HCT116 (cell line): Measurements from ENCODE around the gene KMT2D. TPM values are rescaled to one million over a fixed set of nuclear protein-coding genes. Genes with fewer than 3 reads are reported as not detected.

Source experiments
- ATAC-seq: fragments of 200-7000 bp; cut with Tn5 transposase; 2 replicates; pipeline ENCODE4 v1.9.1; 2020; ENCODE audit warnings: mild to moderate bottlenecking, moderate library complexity
- BruUV-seq: library from RNA; stranded (reverse); fragments of 400-500 nt; replicated peaks from 2 replicates; lab custom pipeline; 2021; lab: Mats Ljungman, UMichigan
- CTCF ChIA-PET: fragments of 300-600 bp; sonication (Branson Sonifier 250); formaldehyde crosslinking; loops from one replicate; lab custom pipeline; 2021; ENCODE audit warnings: antibody characterized with exemption; lab: Charles Lee
- POLR2A ChIA-PET: fragments of 300-600, 350-600 bp; sonication (Branson Sonifier 250); formaldehyde crosslinking; loops from one replicate; lab custom pipeline; 2021; ENCODE audit warnings: antibody characterized with exemption; lab: Charles Lee
- RAD21 ChIA-PET, 2 experiments: fragments of 300-600 bp; sonication (Branson Sonifier 250); formaldehyde crosslinking; loops; one replicate each; lab custom pipeline; 2023; ENCODE audit warnings: low total read pairs in 2 of 2; ENCODE audit not compliant: uncharacterized antibody in 2 of 2, unreplicated experiment in 2 of 2, low non-redundant PET in 1 of 2; lab: Charles Lee
- DNase-seq: peaks from one replicate; pipeline ENCODE4 v3.0.0-alpha.2; 2010; ENCODE audit warnings: low read depth, low spot score
- H2AFZ ChIP-seq: fragments of 200-600 bp; shearing (Covaris generic), sonication (generic); 2 replicates; pipeline ENCODE4 v1.6.1; 2017; ENCODE audit warnings: low read depth, mixed run types, mixed read lengths, antibody characterized with exemption, low read length; ENCODE audit not compliant: poor library complexity, severe bottlenecking
- H3K27ac ChIP-seq: 2 replicates; pipeline ENCODE4 v1.5.1; 2012; ENCODE audit warnings: low read depth, low read length
- H3K27me3 ChIP-seq: fragments of 200-600 bp; sonication (generic); 2 replicates; pipeline ENCODE4 v1.6.1; 2016; ENCODE audit warnings: mixed run types, low read length, mixed read lengths; ENCODE audit not compliant: insufficient read depth
- H3K36me3 ChIP-seq, 2 experiments: fragments of 200-500 bp in 1 of 2; fragments of 200-600 bp in 1 of 2; sonication (Bioruptor generic) in 1 of 2; sonication (generic) in 1 of 2; 2 replicates each; pipeline versions ENCODE4 v1.5.1 to v1.6.1; 2014 to 2016; ENCODE audit warnings: low read length in 2 of 2, inconsistent platforms in 1 of 2, mixed read lengths in 1 of 2, mixed run types in 1 of 2; ENCODE audit not compliant: insufficient read depth in 2 of 2, control insufficient read depth in 1 of 2
- H3K4me1 ChIP-seq, 2 experiments: fragments of 200-600 bp in 1 of 2; sonication (generic) in 1 of 2; 2 replicates each; pipeline versions ENCODE4 v1.5.1 to v1.6.1; 2012 to 2017; ENCODE audit warnings: low read length in 2 of 2, inconsistent platforms in 1 of 2, mild to moderate bottlenecking in 1 of 2, mixed read lengths in 1 of 2, mixed run types in 1 of 2, moderate library complexity in 1 of 2; ENCODE audit not compliant: insufficient read depth in 2 of 2, control insufficient read depth in 1 of 2
- H3K4me2 ChIP-seq: fragments of 200-600 bp; sonication (generic); 2 replicates; pipeline ENCODE4 v1.6.1; 2017; ENCODE audit warnings: mixed run types, low read length, mixed read lengths
- H3K4me3 ChIP-seq, 2 experiments: fragments of 200-600 bp in 1 of 2; sonication (generic) in 1 of 2; replicated peaks in 1 of 2; 2 replicates each; pipeline ENCODE4 v1.5.1; 2011 to 2016; ENCODE audit warnings: low read length in 2 of 2, control low read depth in 1 of 2, low read depth in 1 of 2, mild to moderate bottlenecking in 1 of 2, mixed read lengths in 1 of 2, mixed run types in 1 of 2
- H3K79me2 ChIP-seq: fragments of 200-600 bp; sonication (generic); 2 replicates; pipeline ENCODE4 v1.6.1; 2017; ENCODE audit warnings: mild to moderate bottlenecking, mixed run types, low read length, moderate library complexity, mixed read lengths; ENCODE audit not compliant: insufficient read depth
- H3K9ac ChIP-seq: fragments of 200-600 bp; sonication (generic); 2 replicates; pipeline ENCODE4 v1.6.1; 2016; ENCODE audit warnings: low read length, mixed read lengths
- H3K9me2 ChIP-seq: fragments of 200-600 bp; sonication (generic), shearing (Covaris generic); 2 replicates; pipeline ENCODE4 v1.6.1; 2017; ENCODE audit warnings: mixed run types, mild to moderate bottlenecking, moderate library complexity; ENCODE audit not compliant: insufficient read depth
- H3K9me3 ChIP-seq, 2 experiments: fragments of 200-500 bp in 1 of 2; fragments of 200-600 bp in 1 of 2; sonication (Bioruptor generic) in 1 of 2; sonication (generic) in 1 of 2; 2 replicates each; pipeline ENCODE4 v1.6.1; 2014 to 2017; ENCODE audit warnings: low read length in 2 of 2, mixed read lengths in 2 of 2, inconsistent platforms in 1 of 2, low read depth in 1 of 2, mild to moderate bottlenecking in 1 of 2, mixed run types in 1 of 2, moderate library complexity in 1 of 2; ENCODE audit not compliant: control insufficient read depth in 1 of 2, insufficient read depth in 1 of 2
- H4K20me1 ChIP-seq: fragments of 200-600 bp; sonication (generic), shearing (Covaris generic); 2 replicates; pipeline ENCODE4 v1.6.1; 2017; ENCODE audit warnings: mixed run types, mild to moderate bottlenecking, moderate library complexity; ENCODE audit not compliant: insufficient read depth
- ATF3 ChIP-seq: IDR thresholded peaks from 2 replicates; pipeline ENCODE4 v1.6.1; 2012
- CBX3 ChIP-seq: IDR thresholded peaks from 2 replicates; pipeline ENCODE4 v1.6.1; 2012; ENCODE audit warnings: low read depth
- EGR1 ChIP-seq: IDR thresholded peaks from 2 replicates; pipeline ENCODE4 v1.6.1; 2012; ENCODE audit warnings: low read depth
- ELF1 ChIP-seq: IDR thresholded peaks from 2 replicates; pipeline ENCODE4 v1.6.1; 2012; ENCODE audit warnings: low read depth, borderline replicate concordance
- EZH2 ChIP-seq: fragments of 200-600 bp; sonication (generic); IDR thresholded peaks from 2 replicates; pipeline ENCODE4 v1.6.1; 2017; ENCODE audit warnings: antibody characterized with exemption, mixed run types
- FOSL1 ChIP-seq: IDR thresholded peaks from 2 replicates; pipeline ENCODE4 v1.6.1; 2012; ENCODE audit warnings: low read depth
- JUND ChIP-seq: IDR thresholded peaks from 2 replicates; pipeline ENCODE4 v1.6.1; 2012
- POLR2A ChIP-seq: IDR thresholded peaks from 2 replicates; pipeline ENCODE4 v1.7.0; 2011; ENCODE audit warnings: borderline replicate concordance; ENCODE audit not compliant: insufficient read depth, insufficient read length; ENCODE audit errors: extremely low read depth
- POLR2AphosphoS5 ChIP-seq: IDR thresholded peaks from 2 replicates; pipeline ENCODE4 v1.6.1; 2011; ENCODE audit warnings: mild to moderate bottlenecking, low read depth, low read length, moderate library complexity
- REST ChIP-seq: IDR thresholded peaks from 2 replicates; pipeline ENCODE4 v1.6.1; 2012; ENCODE audit warnings: low read depth
- SIN3A ChIP-seq: IDR thresholded peaks from 2 replicates; pipeline ENCODE4 v1.6.1; 2012; ENCODE audit warnings: low read depth
- SRF ChIP-seq: IDR thresholded peaks from 2 replicates; pipeline ENCODE4 v1.6.1; 2012; ENCODE audit warnings: low read depth
- YY1 ChIP-seq: IDR thresholded peaks from 2 replicates; pipeline ENCODE4 v1.6.1; 2011; ENCODE audit warnings: low read length, low read depth, moderate library complexity, mild to moderate bottlenecking; ENCODE audit not compliant: insufficient replicate concordance; ENCODE audit errors: extremely low read depth
- ZFX ChIP-seq: fragments of 450-650 bp; IDR thresholded peaks from 2 replicates; pipeline ENCODE4 v1.6.1; 2017
- ZNF274 ChIP-seq: fragments of 200-500 bp; sonication (Bioruptor generic); IDR thresholded peaks from 2 replicates; pipeline ENCODE4 v1.6.1; 2014; ENCODE audit warnings: mild to moderate bottlenecking, low read depth, low read length, inconsistent platforms
- intact Hi-C: fragments of 100-400 bp; cut with micrococcal nuclease; formaldehyde crosslinking; loops from 2 replicates; pipeline ENCODE4 v1.10.0; 2022
- total RNA-seq: library from RNA; stranded (reverse); gene quantifications from one replicate; pipeline ENCODE4 v1.2.1, GENCODE V29; 2021; ENCODE audit not compliant: unreplicated experiment

The KMT2D gene
- total RNA-seq, 1 experiment from 2014 or later: 71.3 TPM

DNA sequence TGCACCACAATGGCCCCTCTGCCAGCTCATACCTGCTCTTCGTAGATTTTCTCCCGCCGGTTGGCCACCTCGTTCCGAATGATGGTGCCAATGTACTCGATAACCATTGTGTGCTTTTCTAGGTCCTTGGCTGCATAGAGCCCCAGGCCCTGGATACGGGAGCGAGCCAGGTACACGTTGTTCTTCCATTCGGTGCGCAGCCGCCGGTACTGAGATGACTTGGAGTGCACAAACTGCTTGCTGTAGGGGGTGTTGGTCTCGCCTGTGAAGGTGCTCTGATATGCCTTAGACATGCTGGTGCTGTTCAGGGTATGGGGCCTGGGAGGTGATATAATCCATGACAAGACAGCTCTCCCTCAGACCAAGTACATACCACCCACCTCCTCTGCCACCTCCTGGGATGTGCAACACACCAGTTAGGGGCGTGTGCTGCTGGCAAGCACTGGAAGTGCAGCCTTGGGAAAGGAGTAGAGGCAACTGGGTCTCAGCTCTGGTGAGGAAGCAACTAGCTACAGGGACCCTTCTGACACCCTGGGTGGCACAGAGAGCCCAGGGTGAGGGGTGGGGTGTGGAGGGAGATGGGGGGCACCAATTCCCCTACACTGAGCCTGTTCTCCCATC lies 37.9 kb downstream of the KMT2D start:
- TF ChIP-seq FOSL1 (no peak), POLR2AphosphoS5 (no peak), EGR1 (no peak), ZNF274 (no peak), ZFX (no peak), JUND (no peak), POLR2A (no peak), ELF1 (no peak), ATF3 (no peak), CBX3 (no peak), SIN3A (no peak)
- Histone ChIP-seq H3K9ac (no peak overlapping the region), H3K27me3 (no peaks in the 10 kb centered on the region), H3K79me2 (peaks cover 15% of the 10 kb centered on the region; the same call in 1 of the 2 replicates), H3K9me2 (no peaks in the 10 kb centered on the region), H3K36me3 (peaks cover 32 to 40% of the 10 kb centered on the region in 2 experiments; a peak in 3 of 4 replicates), H3K4me1 (peaks cover 1 to 14% of the 10 kb centered on the region in 2 experiments; a peak in 3 of 4 replicates), H2AFZ (no peak overlapping the region), H3K4me2 (no peak overlapping the region), H3K4me3 (no peak overlapping the region), H3K9me3 (no peaks in the 10 kb centered on the region), H3K27ac (no peak overlapping the region), H4K20me1 (no peaks in the 10 kb centered on the region)
- no TSS peak for BruUV-seq
- DNase-seq: no peak
- intact Hi-C loops: no loop called here
- RAD21 ChIA-PET: no interaction called here
- no peak for ATAC-seq
- CTCF ChIA-PET: interaction anchor here (0.6 to 1.4 kb wide), 2 partner anchors 21 kb away, joined by 3 to 4 read pairs; no protein-coding TSS in a partner anchor
- POLR2A ChIA-PET: no interaction called here

DNA sequence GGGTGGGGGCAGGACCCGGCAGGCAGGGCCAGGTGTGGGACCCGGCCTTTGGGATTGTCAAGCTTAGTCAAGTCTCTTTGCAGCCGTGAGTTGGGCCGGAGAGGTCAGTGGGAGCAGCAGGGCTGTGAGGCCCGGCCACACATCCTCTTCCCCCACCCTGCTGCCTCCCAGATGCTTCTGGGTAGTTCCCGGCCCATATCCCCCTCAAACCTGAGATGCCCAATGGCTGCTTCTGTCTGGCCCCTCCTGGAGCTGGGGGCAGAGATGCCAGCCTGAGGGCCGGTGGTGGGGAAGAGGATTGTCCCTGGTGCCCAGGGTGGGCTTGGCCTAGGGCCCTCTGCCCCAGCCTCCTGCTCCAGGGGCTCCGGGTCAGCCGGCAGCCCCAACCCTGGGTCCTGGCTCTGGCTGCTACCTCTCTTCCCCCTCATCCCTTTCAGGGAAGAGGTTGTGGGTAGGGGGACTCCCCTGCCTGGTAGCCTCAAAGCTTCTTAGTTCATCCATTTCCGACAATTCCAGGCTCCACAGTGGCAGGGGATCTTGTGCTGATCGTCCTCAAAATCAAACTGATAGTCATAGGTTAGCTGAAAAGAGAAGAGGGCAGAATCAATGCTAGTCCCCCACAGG lies 39.2 kb downstream of the KMT2D start:
- Histone ChIP-seq H3K27me3 (no peaks in the 10 kb centered on the region), H3K9me3 (no peaks in the 10 kb centered on the region), H3K4me3 (no peak overlapping the region), H3K4me2 (no peak overlapping the region), H3K4me1 (peaks cover 8 to 20% of the 10 kb centered on the region in 2 experiments), H3K9ac (no peak overlapping the region), H3K79me2 (peaks cover 18% of the 10 kb centered on the region; the same call in 1 of the 2 replicates), H3K27ac (no peak overlapping the region), H2AFZ (no peak overlapping the region), H3K36me3 (peaks cover 30 to 32% of the 10 kb centered on the region in 2 experiments; a peak in 3 of 4 replicates), H4K20me1 (no peaks in the 10 kb centered on the region), H3K9me2 (no peaks in the 10 kb centered on the region)
- intact Hi-C loops: no loop called here
- no peak for DNase-seq
- ChIA-PET CTCF (interaction anchor here (2.7 kb wide), 1 partner anchor 22 kb away, joined by 16 read pairs; no protein-coding TSS in a partner anchor), RAD21 (no interaction called here), POLR2A (no interaction called here)
- ATAC-seq: no peak
- no TSS peak for BruUV-seq
- TF ChIP-seq ELF1: no peak
- no peak for TF ChIP-seq CBX3
- TF ChIP-seq JUND: no peak
- TF ChIP-seq FOSL1: no peak
- no peak for TF ChIP-seq EGR1
- no peak for TF ChIP-seq YY1
- no peak for TF ChIP-seq SRF
- no peak for TF ChIP-seq REST
- no peak for TF ChIP-seq POLR2A
- no peak for TF ChIP-seq EZH2
